Mucosa of stomach (tissue), 1 donor: ENCODE measurements around the gene SYT7.

Experiments
- H3K27me3 ChIP-seq: one replicate; pipeline ENCODE4 v1.7.0; 2013; ENCODE audit warnings: mild to moderate bottlenecking, low read length; ENCODE audit not compliant: control insufficient read depth, insufficient read depth
- H3K36me3 ChIP-seq: one replicate; pipeline ENCODE4 v1.7.0; 2013; ENCODE audit warnings: low read length; ENCODE audit not compliant: control insufficient read depth, insufficient read depth
- H3K4me1 ChIP-seq: one replicate; pipeline ENCODE4 v1.7.0; 2013; ENCODE audit warnings: mild to moderate bottlenecking, low read length; ENCODE audit not compliant: control insufficient read depth, insufficient read depth
- H3K4me3 ChIP-seq: one replicate; pipeline ENCODE4 v1.7.0; 2013; ENCODE audit warnings: low read length
- H3K9ac ChIP-seq: one replicate; pipeline ENCODE4 v1.7.0; 2013; ENCODE audit warnings: mild to moderate bottlenecking, low read length, moderate library complexity
- H3K9me3 ChIP-seq: one replicate; pipeline ENCODE4 v1.7.0; 2013; ENCODE audit warnings: mild to moderate bottlenecking, low read length, moderate library complexity; ENCODE audit not compliant: control insufficient read depth
- donor health status: Pancreatic carcinoma.

Gene SYT7

DNA sequence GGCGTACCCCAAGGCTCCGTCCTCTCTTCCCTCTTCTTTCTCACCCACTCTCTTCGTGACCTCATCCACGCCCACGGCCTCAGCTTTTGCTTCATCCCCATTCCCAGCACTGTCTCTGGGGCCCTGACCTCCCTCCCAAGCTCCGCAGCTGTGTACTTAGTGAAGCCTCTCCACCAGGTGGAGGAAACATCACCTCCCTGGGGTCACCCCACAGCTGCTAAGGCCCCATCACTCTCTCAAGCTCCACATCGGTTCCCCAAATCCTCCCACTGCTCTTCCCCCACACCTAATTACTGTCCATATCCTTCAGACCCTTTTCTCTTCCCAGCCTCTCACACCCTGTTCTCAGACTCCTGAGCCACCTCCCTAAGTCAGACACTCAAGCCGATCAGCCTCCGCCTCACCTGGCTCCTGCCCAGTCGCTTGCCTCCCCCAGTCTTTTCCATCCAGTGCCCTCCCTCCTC, 7.9 kb upstream of the SYT7 start:
- Histone ChIP-seq H3K27me3 (peaks cover 38% of the 10 kb centered on the region), H3K4me1 (peaks cover 13% of the 10 kb centered on the region), H3K36me3 (no peaks in the 10 kb centered on the region), H3K9ac (no peak overlapping the region), H3K4me3 (peak overlapping the region; percentile 14), H3K9me3 (no peaks in the 10 kb centered on the region)

DNA sequence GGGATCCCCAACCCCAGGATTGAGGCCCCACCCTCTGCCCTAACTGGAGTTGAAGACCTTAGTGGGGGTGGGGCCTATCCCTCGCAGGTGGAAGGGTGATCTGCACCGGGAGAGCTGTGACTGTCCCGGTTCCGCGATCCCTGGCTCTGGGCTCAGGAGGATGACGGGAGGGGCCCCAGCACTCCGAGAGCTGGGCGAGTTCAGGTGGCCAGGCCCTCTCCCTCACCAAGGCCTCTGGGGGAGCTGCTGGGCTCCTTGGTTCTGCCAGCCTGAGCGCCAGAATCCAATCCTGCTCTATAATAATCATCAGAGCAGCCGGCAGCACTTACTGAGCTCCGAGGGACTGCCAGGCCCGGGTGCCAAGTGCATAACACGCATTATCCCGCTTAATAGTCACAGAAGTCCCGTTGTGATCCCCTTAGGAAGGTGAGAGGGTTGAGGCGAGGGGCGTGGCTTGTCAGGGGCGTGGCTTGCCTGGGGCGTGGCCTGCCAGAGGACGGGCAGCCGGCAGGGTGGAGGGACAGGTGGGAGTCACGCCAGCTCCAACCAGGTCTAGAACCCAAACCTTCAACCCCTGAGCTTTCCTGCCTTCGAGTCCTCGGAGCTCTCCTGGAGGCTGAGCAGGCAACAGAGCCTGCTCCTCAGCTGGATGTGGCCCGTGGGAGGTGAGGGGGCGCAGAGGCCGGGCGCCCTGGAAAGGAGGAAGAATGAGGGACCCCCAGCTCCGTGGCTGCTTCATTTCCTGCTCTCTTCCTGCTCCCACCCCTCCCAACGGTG, 7.3 kb upstream of the SYT7 start:
- peak overlapping the region; percentile 14 for H3K4me3 ChIP-seq
- H3K4me1 ChIP-seq: peaks cover 13% of the 10 kb centered on the region
- no peaks in the 10 kb centered on the region for H3K9me3 ChIP-seq
- H3K27me3 ChIP-seq: peaks cover 43% of the 10 kb centered on the region
- H3K9ac ChIP-seq: peak overlapping the region; percentile 39
- H3K36me3 ChIP-seq: no peaks in the 10 kb centered on the region

DNA sequence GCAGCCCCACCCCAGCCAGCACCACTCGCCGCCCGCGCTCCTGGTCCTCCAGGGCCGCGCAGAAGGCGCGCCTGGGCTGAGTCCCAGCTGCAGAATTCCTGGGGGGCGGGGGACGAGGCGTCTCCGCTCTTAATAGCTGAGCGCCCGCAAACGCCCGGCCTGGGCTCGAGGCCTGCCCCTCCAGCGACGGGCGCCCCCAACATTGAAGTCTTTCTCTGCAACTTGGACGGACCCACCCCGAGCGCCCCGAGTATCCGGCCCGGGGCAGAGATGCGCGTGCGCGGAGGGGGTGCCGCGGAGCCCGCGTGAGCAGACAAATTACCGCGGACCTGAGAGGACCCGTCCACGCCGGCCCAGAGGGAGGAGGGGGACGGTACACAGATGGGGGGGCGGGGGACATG, 6.7 kb upstream of the SYT7 start:
- Histone ChIP-seq H3K4me1 (peaks cover 13% of the 10 kb centered on the region), H3K36me3 (no peaks in the 10 kb centered on the region), H3K4me3 (no peak overlapping the region), H3K9ac (peak overlapping the region; percentile 39), H3K27me3 (peaks cover 47% of the 10 kb centered on the region), H3K9me3 (no peaks in the 10 kb centered on the region)

DNA sequence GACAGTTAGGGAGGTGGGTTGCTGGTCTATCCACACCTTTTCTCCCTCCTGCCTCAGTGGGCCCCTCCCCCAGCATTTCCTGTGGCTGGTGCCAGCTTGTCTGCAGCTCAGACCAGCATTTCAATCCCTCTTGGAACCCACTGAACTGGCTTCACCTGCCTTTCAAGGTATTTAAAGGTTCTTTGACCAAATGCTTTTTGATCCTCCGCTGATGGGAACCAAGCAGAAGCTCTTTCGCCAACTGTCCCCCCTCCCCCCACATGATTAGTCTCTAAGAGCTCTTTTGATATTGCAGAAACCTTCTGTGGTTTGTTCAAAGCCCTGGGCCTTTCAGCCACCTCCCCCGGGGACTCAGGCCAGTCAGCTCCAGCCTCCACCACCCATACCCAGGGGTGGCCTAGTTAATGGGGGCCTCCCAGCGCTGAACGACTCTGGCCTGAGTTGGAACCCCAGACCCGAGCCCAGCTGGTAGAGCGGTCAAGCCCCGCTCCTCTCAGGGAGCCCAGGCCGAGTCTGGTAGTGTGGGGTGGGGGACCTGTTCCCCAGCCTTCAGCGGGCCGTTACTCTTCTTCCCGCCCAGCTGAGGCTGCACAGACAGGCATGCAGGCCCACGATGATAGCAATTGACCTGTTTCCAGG, 6.0 kb upstream of the SYT7 start:
- peaks cover 53% of the 10 kb centered on the region for H3K27me3 ChIP-seq
- no peaks in the 10 kb centered on the region for H3K36me3 ChIP-seq
- H3K9ac ChIP-seq: no peak overlapping the region
- peaks cover 14% of the 10 kb centered on the region for H3K4me1 ChIP-seq
- no peak overlapping the region for H3K4me3 ChIP-seq
- no peaks in the 10 kb centered on the region for H3K9me3 ChIP-seq

DNA sequence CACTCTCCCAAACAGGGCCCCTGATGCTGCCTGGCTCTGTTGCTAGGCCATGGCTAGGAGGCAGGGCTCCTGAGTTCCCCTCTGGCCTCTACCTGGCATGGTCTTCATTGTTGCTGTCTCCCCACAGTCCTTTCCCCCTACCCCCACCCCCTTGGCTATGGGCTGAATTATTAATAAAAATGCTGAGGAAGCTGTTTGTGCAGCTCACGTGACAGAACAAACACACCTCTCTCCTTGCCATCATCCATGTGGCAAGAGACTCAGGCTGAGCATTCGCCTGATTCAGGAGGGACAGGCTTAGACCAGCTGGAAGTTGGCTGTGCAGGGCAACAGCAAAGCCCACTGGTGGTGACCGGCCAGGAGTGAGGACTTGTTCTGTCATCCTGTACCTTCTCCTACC, 4.2 kb upstream of the SYT7 start:
- Histone ChIP-seq H3K9ac (no peak overlapping the region), H3K4me1 (peaks cover 24% of the 10 kb centered on the region), H3K9me3 (no peaks in the 10 kb centered on the region), H3K27me3 (peaks cover 62% of the 10 kb centered on the region), H3K4me3 (no peak overlapping the region), H3K36me3 (no peaks in the 10 kb centered on the region)

- Histone ChIP-seq H3K4me3 (no peak overlapping the region), H3K9me3 (no peaks in the 10 kb centered on the region), H3K9ac (no peak overlapping the region)
Observed at GRCh38 chr11:61581931-61582330, 1.1 kb upstream of the SYT7 start.

DNA sequence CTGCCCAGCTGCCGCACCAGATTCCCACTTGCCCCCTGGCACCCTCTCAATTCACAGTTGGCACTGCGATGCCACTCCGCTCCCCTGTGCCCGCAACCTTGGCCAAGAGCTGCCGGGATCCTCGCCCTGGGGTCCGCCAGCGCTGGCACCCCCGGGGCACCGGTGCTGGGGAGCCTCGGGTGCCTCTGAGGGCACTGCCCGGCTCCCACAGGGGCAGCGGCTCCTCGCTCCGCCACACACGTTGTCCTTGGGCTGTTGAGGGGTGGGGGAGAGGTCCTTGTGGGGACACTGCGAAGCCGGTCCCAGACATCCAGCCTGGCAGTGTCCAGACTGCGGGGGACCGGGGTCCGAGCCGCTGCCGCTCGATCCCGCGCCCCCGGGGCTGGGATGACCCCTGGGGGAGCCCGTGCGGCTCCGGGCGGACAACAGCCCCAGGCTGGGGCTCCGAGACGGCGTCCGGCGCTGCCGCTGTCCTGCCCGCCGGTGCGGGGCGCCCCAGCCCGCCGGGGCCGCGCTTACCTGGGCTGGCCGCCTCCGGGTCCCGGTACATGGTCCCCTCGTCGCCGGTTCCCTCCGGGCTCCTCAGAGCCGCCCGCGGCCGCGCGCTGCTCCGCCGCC, 496 bp downstream of the SYT7 start:
- Histone ChIP-seq H3K36me3 (no peaks in the 10 kb centered on the region), H3K4me3 (no peak overlapping the region), H3K27me3 (peaks cover 50% of the 10 kb centered on the region), H3K9ac (peak overlapping the region; percentile 47), H3K9me3 (no peaks in the 10 kb centered on the region), H3K4me1 (peaks cover 11% of the 10 kb centered on the region)

More at GRCh38 chr11:61581931-61582330, 1.1 kb upstream of the SYT7 start:
- Histone ChIP-seq H3K36me3 (no peaks in the 10 kb centered on the region), H3K27me3 (peaks cover 58% of the 10 kb centered on the region), H3K4me1 (peaks cover 11% of the 10 kb centered on the region)

GRCh38 chr11:61579676-61580270, 1.1 kb downstream of the SYT7 start:
- Histone ChIP-seq H3K36me3 (no peaks in the 10 kb centered on the region), H3K27me3 (peaks cover 50% of the 10 kb centered on the region), H3K4me3 (no peak overlapping the region), H3K9me3 (no peaks in the 10 kb centered on the region), H3K4me1 (peaks cover 11% of the 10 kb centered on the region), H3K9ac (peak overlapping the region; percentile 47)

DNA sequence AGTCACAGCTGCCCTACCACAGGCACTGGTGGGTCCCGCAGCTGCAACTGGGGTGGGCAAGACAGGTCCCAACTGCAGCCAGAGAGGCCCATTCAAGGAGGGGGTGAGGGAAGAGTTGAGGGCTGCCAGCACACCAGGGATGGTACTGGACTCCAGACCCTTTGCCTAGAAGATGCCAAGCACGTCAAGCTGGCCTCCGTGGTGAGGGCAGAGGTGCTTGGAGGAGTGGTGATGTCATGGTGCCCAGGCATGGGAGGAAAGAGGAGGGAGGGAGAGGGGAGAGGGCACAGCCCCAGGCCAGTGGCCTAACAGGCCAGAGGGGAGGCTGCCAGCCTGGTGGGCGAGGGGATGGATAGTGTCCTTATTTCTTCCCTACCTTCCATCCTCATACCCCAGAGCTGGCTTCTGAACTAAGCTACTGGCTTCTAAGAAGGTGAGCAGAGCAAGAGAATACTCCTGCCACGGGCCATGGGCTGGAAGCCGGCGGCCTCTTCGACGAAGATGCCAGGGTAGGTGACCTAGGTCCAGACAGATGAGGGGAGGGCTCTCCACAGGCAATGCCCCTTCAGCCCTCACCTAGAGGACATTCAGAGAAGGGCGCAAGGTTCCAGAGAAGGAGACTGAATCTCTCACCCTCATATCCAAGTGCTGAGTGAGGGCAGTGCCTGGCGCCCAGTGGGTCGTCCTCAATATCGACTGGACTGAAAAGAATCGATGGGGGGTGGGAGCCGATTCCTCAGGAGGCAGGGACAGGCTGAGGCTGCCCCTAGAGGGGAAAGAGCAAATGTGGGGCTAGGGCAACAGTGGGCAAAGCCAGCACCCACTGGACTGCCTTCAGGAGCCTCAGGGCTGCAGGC, 1.8 kb downstream of the SYT7 start:
- Histone ChIP-seq H3K4me1 (peaks cover 11% of the 10 kb centered on the region), H3K9me3 (no peaks in the 10 kb centered on the region), H3K4me3 (no peak overlapping the region), H3K36me3 (no peaks in the 10 kb centered on the region), H3K9ac (no peak overlapping the region), H3K27me3 (peaks cover 50% of the 10 kb centered on the region)

- no peaks in the 10 kb centered on the region for H3K9me3 ChIP-seq
- no peak overlapping the region for H3K9ac ChIP-seq
- no peaks in the 10 kb centered on the region for H3K36me3 ChIP-seq
- H3K27me3 ChIP-seq: peaks cover 41% of the 10 kb centered on the region
- H3K4me3 ChIP-seq: no peak overlapping the region
- peaks cover 11% of the 10 kb centered on the region for H3K4me1 ChIP-seq
Observed at GRCh38 chr11:61577383-61578118, 3.3 kb downstream of the SYT7 start.
